Measurements from ENCODE around the gene RCBTB1.
"Not testable (repeated sequence)": the region's sequence is repeated elsewhere in the genome, so short reads cannot be mapped to it uniquely, and the experiment has no call there.

Gene RCBTB1

GRCh38 chr13:49602615-49603014 lies 17.3 kb upstream of the RCBTB1 start:
- DNase-seq, result not testable (repeated sequence)

- DNase-seq, result no peak
Observed at GRCh38 chr13:49602005-49602404, 16.6 kb upstream of the RCBTB1 start.

GRCh38 chr13:49597043-49597641 lies 11.8 kb upstream of the RCBTB1 start:
- no peak for DNase-seq

- no peak for DNase-seq
Observed at GRCh38 chr13:49596221-49596620, 10.9 kb upstream of the RCBTB1 start.

GRCh38 chr13:49594576-49594975 lies 9.2 kb upstream of the RCBTB1 start:
- DNase-seq, result no peak

GRCh38 chr13:49593876-49594275 lies 8.5 kb upstream of the RCBTB1 start:
- not testable (repeated sequence) for DNase-seq

GRCh38 chr13:49590714-49591113 lies 5.4 kb upstream of the RCBTB1 start:
- DNase-seq, result not testable (repeated sequence)

- DNase-seq, result no peak
Observed at GRCh38 chr13:49587311-49587847, 2.0 kb upstream of the RCBTB1 start.

- DNase-seq, result no peak
Observed at GRCh38 chr13:49586717-49587116, 1.4 kb upstream of the RCBTB1 start.

GRCh38 chr13:49584771-49585182 lies 581 bp downstream of the RCBTB1 start:
- DNase-seq, result peak in 1 of 2 donors; percentile 16

- no peak for DNase-seq
Observed at GRCh38 chr13:49580980-49581680, 4.2 kb downstream of the RCBTB1 start.

- DNase-seq, result no peak
Observed at GRCh38 chr13:49579501-49579900, 5.9 kb downstream of the RCBTB1 start.

- no peak for DNase-seq
Observed at GRCh38 chr13:49571299-49572240, 13.8 kb downstream of the RCBTB1 start.

GRCh38 chr13:49569993-49570689 lies 15.2 kb downstream of the RCBTB1 start:
- DNase-seq, result peak in 1 of 2 donors; percentile 24

- DNase-seq, result no peak
Observed at GRCh38 chr13:49567491-49567890, 17.9 kb downstream of the RCBTB1 start.

- no peak for DNase-seq
Observed at GRCh38 chr13:49566461-49566860, 18.9 kb downstream of the RCBTB1 start.

GRCh38 chr13:49565461-49565860 lies 19.9 kb downstream of the RCBTB1 start:
- not testable (repeated sequence) for DNase-seq

GRCh38 chr13:49563516-49563915 lies 21.8 kb downstream of the RCBTB1 start:
- no peak for DNase-seq

- DNase-seq, result no peak
Observed at GRCh38 chr13:49561062-49561410, 24.3 kb downstream of the RCBTB1 start.

- peak in 1 of 2 donors; percentile 28 for DNase-seq
Observed at GRCh38 chr13:49560270-49561061, 24.9 kb downstream of the RCBTB1 start.

GRCh38 chr13:49559006-49559405 lies 26.4 kb downstream of the RCBTB1 start:
- DNase-seq, result no peak

- DNase-seq, result no peak
Observed at GRCh38 chr13:49554387-49554786, 31.0 kb downstream of the RCBTB1 start.

Measured in bone marrow (tissue), 2 donors.